Measurements from ENCODE around the gene CREBBP. TPM values are rescaled to one million over a fixed set of nuclear protein-coding genes. Genes with fewer than 3 reads are reported as not detected.

Gene CREBBP
- total and polyA plus RNA-seq, 9 donors: 35.6 to 94.5 (median 78.3) TPM

GRCh38 chr16:3788711-3789374 lies 91.7 kb downstream of the CREBBP start:
- no peak for TF ChIP-seq POLR2A (IDR thresholded peaks at IDR 0.05)
- no peak for TF ChIP-seq EP300 (IDR thresholded peaks at IDR 0.05)
- no peak for TF ChIP-seq CTCF (IDR thresholded peaks at IDR 0.05)
- no peaks in the 10 kb centered on the region for H3K9me3 ChIP-seq
- H3K27ac ChIP-seq: no peak overlapping the region
- H3K27me3 ChIP-seq: no peaks in the 10 kb centered on the region
- WGBS, 3 donors: 90 to 92% (median 91%) methylated on average over 9 of the region's 9 CpGs
- no peak for DNase-seq
- intact Hi-C loops (cut with DNase I): no loop called here
- H3K36me3 ChIP-seq: no peaks in the 10 kb centered on the region
- H3K4me3 ChIP-seq: no peak overlapping the region
- peaks cover 11% of the 10 kb centered on the region for H3K4me1 ChIP-seq (ENCODE audit: insufficient read depth)

GRCh38 chr16:3787924-3788661 lies 92.4 kb downstream of the CREBBP start:
- TF ChIP-seq POLR2A (IDR thresholded peaks at IDR 0.05): no peak
- TF ChIP-seq EP300 (IDR thresholded peaks at IDR 0.05): no peak
- no peak for TF ChIP-seq CTCF (IDR thresholded peaks at IDR 0.05)
- intact Hi-C loops (cut with DNase I): no loop called here
- Histone ChIP-seq H3K4me1 (ENCODE audit: insufficient read depth) (peaks cover 5% of the 10 kb centered on the region), H3K27me3 (no peaks in the 10 kb centered on the region), H3K36me3 (no peaks in the 10 kb centered on the region), H3K4me3 (no peak overlapping the region), H3K27ac (no peak overlapping the region), H3K9me3 (no peaks in the 10 kb centered on the region)
- DNase-seq: no peak
- 80 to 86% (median 85%) methylated on average over 10 of the region's 10 CpGs for WGBS, 3 donors

GRCh38 chr16:3785413-3785812 lies 95.1 kb downstream of the CREBBP start:
- H3K9me3 ChIP-seq: no peaks in the 10 kb centered on the region
- intact Hi-C loops (cut with DNase I): no loop called here
- no peaks in the 10 kb centered on the region for H3K27me3 ChIP-seq
- no peak for DNase-seq
- no peaks in the 10 kb centered on the region for H3K36me3 ChIP-seq
- WGBS, 3 donors: 91 to 92% (median 92%) methylated on average over 12 of the region's 12 CpGs
- H3K4me1 ChIP-seq (ENCODE audit: insufficient read depth): no peaks in the 10 kb centered on the region
- no peak overlapping the region for H3K4me3 ChIP-seq
- TF ChIP-seq EP300 (IDR thresholded peaks at IDR 0.05) (no peak), POLR2A (IDR thresholded peaks at IDR 0.05) (no peak), CTCF (IDR thresholded peaks at IDR 0.05) (no peak)
- no peak overlapping the region for H3K27ac ChIP-seq

GRCh38 chr16:3783516-3783915 lies 97.0 kb downstream of the CREBBP start:
- 91 to 97% (median 93%) methylated on average over 3 of the region's 3 CpGs for WGBS, 3 donors

More at GRCh38 chr16:3783516-3783915, 97.0 kb downstream of the CREBBP start:
- Histone ChIP-seq H3K4me1 (ENCODE audit: insufficient read depth) (no peaks in the 10 kb centered on the region), H3K27ac (no peak overlapping the region), H3K27me3 (no peaks in the 10 kb centered on the region), H3K4me3 (no peak overlapping the region), H3K36me3 (no peaks in the 10 kb centered on the region), H3K9me3 (no peaks in the 10 kb centered on the region)
- intact Hi-C loops (cut with DNase I): no loop called here
- DNase-seq: no peak
- TF ChIP-seq CTCF (IDR thresholded peaks at IDR 0.05): no peak
- TF ChIP-seq POLR2A (IDR thresholded peaks at IDR 0.05): no peak
- TF ChIP-seq EP300 (IDR thresholded peaks at IDR 0.05): no peak
